IMR-90 (cell line): ENCODE data around the gene APOC4.

ENCODE experiments used
- CHD1 ChIP-seq: IDR thresholded peaks from 2 replicates; pipeline ENCODE4 v1.6.1; 2012; ENCODE audit warnings: low read depth, low read length, improper control_type of control experiment
- MAFK ChIP-seq: IDR thresholded peaks from 2 replicates; pipeline ENCODE4 v1.6.1; 2012; ENCODE audit warnings: low read depth, low read length, improper control_type of control experiment
- NFE2L2 ChIP-seq: fragments of 150-350 bp; IDR thresholded peaks from 2 replicates; pipeline ENCODE4 v1.6.1; 2016; ENCODE audit warnings: low read depth, mild to moderate bottlenecking, low read length
- POLR2A ChIP-seq: IDR thresholded peaks from 2 replicates; pipeline ENCODE4 v1.6.1; 2012; ENCODE audit warnings: mild to moderate bottlenecking, low read depth, low read length
- SMC3 ChIP-seq: fragments of 150-350 bp; IDR thresholded peaks from 2 replicates; pipeline ENCODE4 v1.6.1; 2016; ENCODE audit warnings: low read depth, mild to moderate bottlenecking, antibody characterized with exemption, low read length, moderate library complexity
- TF ChIP-seq, protein P1 (sequence below): conservative IDR thresholded peaks from 2 replicates; pipeline ENCODE4 v1.5.1; 2012; ENCODE audit warnings: mild to moderate bottlenecking, low read depth, low read length, improper control_type of control experiment
- TF ChIP-seq, protein P2 (sequence below): fragments of 150-350 bp; IDR thresholded peaks from 2 replicates; pipeline ENCODE4 v1.6.1; 2016; ENCODE audit warnings: low read depth, mild to moderate bottlenecking, low read length, moderate library complexity, borderline replicate concordance
- TF ChIP-seq, protein P3 (sequence below): fragments of 150-350 bp; IDR thresholded peaks from 2 replicates; pipeline ENCODE4 v1.6.1; 2017; ENCODE audit warnings: mild to moderate bottlenecking, antibody characterized with exemption, low read length, low read depth

DNA sequence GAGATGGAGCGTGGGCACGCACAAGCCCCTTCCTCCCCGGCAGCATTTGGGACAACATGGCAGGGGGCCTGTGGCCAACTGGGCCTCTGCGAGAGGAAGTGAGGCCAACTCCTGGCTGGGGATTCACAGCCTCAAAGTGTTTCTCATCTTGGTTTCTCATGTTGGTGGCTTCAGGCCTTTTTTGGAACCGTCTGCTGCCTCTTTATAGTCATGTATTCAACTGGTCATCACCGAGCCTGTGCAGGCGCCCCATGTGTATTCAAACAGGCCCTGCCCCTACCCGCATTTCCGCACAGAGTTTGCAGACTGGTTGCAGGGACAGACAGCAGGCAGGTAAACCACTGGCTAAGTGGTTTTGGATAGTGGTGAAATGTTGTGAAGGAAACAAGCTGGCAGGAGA, 42.0 kb downstream of the APOC4 start:
- TF ChIP-seq, protein P1, sequence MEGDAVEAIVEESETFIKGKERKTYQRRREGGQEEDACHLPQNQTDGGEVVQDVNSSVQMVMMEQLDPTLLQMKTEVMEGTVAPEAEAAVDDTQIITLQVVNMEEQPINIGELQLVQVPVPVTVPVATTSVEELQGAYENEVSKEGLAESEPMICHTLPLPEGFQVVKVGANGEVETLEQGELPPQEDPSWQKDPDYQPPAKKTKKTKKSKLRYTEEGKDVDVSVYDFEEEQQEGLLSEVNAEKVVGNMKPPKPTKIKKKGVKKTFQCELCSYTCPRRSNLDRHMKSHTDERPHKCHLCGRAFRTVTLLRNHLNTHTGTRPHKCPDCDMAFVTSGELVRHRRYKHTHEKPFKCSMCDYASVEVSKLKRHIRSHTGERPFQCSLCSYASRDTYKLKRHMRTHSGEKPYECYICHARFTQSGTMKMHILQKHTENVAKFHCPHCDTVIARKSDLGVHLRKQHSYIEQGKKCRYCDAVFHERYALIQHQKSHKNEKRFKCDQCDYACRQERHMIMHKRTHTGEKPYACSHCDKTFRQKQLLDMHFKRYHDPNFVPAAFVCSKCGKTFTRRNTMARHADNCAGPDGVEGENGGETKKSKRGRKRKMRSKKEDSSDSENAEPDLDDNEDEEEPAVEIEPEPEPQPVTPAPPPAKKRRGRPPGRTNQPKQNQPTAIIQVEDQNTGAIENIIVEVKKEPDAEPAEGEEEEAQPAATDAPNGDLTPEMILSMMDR: no peak
- TF ChIP-seq CHD1: no peak
- TF ChIP-seq, protein P2, sequence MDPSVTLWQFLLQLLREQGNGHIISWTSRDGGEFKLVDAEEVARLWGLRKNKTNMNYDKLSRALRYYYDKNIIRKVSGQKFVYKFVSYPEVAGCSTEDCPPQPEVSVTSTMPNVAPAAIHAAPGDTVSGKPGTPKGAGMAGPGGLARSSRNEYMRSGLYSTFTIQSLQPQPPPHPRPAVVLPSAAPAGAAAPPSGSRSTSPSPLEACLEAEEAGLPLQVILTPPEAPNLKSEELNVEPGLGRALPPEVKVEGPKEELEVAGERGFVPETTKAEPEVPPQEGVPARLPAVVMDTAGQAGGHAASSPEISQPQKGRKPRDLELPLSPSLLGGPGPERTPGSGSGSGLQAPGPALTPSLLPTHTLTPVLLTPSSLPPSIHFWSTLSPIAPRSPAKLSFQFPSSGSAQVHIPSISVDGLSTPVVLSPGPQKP: no peak
- no peak for TF ChIP-seq POLR2A
- TF ChIP-seq, protein P3, sequence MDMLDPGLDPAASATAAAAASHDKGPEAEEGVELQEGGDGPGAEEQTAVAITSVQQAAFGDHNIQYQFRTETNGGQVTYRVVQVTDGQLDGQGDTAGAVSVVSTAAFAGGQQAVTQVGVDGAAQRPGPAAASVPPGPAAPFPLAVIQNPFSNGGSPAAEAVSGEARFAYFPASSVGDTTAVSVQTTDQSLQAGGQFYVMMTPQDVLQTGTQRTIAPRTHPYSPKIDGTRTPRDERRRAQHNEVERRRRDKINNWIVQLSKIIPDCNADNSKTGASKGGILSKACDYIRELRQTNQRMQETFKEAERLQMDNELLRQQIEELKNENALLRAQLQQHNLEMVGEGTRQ: no peak
- no peak for TF ChIP-seq SMC3
- TF ChIP-seq NFE2L2: no peak
- TF ChIP-seq MAFK: no peak
